Kidney epithelial cell (primary cell): Measurements from ENCODE around the gene ADAMTS2. TPM values are rescaled to one million over a fixed set of nuclear protein-coding genes. Genes with fewer than 3 reads are reported as not detected.

ENCODE experiments used
- DNase-seq: peaks from one replicate; pipeline ENCODE4 v3.0.0-alpha.2; 2010; ENCODE audit warnings: low read depth
- H3K27me3 ChIP-seq: 2 replicates; pipeline ENCODE4 v1.6.0; 2011; ENCODE audit warnings: low read length; ENCODE audit not compliant: control insufficient read depth, insufficient read depth
- H3K36me3 ChIP-seq: 2 replicates; pipeline ENCODE4 v1.5.1; 2011; ENCODE audit warnings: low read length; ENCODE audit not compliant: control insufficient read depth, insufficient read depth
- H3K4me3 ChIP-seq: 2 replicates; pipeline ENCODE4 v1.5.1; 2011; ENCODE audit warnings: low read depth, mild to moderate bottlenecking, control low read depth, low read length
- CTCF ChIP-seq: IDR thresholded peaks from 2 replicates; pipeline ENCODE4 v1.5.1; 2011; ENCODE audit warnings: mild to moderate bottlenecking, moderate library complexity, low read length, control low read depth, inconsistent platforms; ENCODE audit not compliant: insufficient read depth, poor library complexity, severe bottlenecking
- total RNA-seq: library from RNA; depleted of rRNA; stranded (reverse); fragments of >200 nt; gene quantifications from 2 replicates; pipeline ENCODE4 v1.2.3, GENCODE V29; 2015

The ADAMTS2 gene
- total RNA-seq, 1 donor from 2014 or later: 1.8 TPM

DNA sequence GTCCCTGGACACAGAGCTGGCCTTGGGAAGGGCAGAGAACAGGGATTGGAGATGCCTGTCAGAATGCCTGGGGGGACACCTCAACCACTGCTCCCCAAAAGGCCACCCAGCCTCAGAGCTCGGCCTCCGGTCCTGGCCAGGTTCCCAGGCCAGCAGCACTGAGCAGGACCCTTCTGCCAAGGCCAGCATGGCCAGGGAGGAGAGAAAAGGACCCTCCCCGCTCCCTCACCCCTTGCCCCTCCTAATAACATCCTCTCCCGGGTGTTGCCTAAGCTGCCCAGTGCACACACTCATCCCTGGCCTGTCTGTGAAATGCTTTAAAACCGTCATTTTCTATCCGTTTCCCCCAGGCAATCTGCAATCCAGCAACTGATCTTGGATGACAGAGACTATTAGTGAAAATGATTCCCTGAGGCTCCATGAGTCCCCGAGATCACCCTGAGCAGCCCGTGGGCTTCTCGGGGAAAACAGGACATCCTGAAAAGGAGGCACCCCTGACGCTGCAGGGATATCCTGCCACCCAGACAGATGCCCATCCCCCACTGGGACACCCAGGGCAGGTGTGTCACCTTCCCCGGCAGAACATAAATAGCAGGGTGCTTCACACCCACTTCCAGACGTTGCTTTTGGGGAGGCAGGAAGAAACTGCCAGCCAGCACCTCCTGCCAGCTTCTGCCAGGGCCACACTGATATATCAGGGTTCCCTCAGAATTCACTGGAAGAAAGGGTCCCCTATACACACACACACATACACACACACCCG, 75.3 kb downstream of the ADAMTS2 start:
- Histone ChIP-seq H3K4me3 (no peak overlapping the region), H3K36me3 (no peaks in the 10 kb centered on the region), H3K27me3 (no peaks in the 10 kb centered on the region)
- TF ChIP-seq CTCF: no peak
- no peak for DNase-seq

- Histone ChIP-seq H3K27me3 (no peaks in the 10 kb centered on the region), H3K4me3 (no peak overlapping the region), H3K36me3 (no peaks in the 10 kb centered on the region)
- TF ChIP-seq CTCF: no peak
- no peak for DNase-seq
Measured at GRCh38 chr5:179268966-179269693, 76.1 kb downstream of the ADAMTS2 start.

DNA sequence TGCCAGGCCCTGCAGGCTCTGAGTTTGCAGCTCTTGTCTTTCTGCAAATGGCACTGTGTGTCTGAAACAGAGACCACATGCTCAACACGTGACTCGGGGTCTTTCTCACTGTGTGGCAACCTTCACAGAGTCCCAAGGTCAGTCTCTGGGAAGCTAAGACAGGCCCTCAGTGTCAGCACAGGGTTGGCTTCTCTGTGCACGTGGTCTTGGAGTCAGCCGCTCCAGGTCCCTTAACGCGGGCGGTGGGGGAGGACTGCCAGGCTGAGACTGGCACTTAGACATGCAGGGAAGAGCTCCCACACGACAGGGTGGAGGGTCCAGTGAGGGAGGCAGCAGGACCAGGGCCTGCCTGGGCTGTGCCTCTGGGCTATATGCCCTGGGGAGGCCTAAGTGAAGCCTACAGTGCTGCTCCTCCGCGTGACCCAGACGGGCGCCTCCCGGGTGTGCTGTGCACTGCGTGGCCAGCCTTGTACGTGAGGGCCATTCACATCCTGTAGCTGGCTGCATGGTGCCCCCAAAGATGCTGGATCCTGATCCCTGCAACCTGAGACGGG, 76.8 kb downstream of the ADAMTS2 start:
- no peak overlapping the region for H3K4me3 ChIP-seq
- no peaks in the 10 kb centered on the region for H3K36me3 ChIP-seq
- H3K27me3 ChIP-seq: no peaks in the 10 kb centered on the region
- DNase-seq: no peak
- no peak for TF ChIP-seq CTCF

- no peak overlapping the region for H3K4me3 ChIP-seq
- no peak for TF ChIP-seq CTCF
- no peaks in the 10 kb centered on the region for H3K36me3 ChIP-seq
- H3K27me3 ChIP-seq: no peaks in the 10 kb centered on the region
- DNase-seq: no peak
Measured at GRCh38 chr5:179267671-179268083, 77.6 kb downstream of the ADAMTS2 start.

DNA sequence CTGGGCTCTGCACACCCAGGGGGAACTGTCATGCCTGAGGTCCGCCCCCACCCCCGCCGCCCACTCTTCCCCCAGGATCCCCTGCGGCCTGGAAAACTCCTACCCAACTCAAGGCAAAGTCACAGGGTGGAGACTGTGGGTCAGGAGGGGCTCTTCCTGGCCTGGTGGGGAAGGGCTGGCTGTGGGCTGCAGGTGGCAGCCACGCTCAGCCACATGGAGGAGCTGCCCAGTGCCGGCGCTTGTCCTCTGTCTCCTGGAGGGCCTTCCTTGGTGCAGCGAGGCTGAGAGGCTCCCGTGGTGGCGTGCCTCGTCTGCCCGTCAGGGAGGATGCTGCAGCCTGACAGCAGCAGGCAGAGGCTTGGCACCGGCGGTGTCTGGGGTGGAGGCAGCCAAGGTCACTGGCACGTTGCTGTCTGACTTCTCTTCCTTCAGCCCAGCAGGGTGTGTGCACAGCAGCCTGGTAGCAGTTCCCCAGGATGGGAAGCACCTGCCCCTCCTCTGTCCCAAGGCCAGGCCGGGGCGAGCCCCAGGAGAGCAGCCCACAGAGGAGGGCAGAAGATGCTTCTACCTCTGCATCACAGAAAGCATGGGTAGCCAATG, 78.1 kb downstream of the ADAMTS2 start:
- DNase-seq: no peak
- no peak for TF ChIP-seq CTCF
- H3K27me3 ChIP-seq: no peaks in the 10 kb centered on the region

More for the DNA sequence above, 78.1 kb downstream of the ADAMTS2 start:
- Histone ChIP-seq H3K36me3 (no peaks in the 10 kb centered on the region), H3K4me3 (no peak overlapping the region)
